WTC11 (cell line): Measurements from ENCODE around the gene SYTL2.

Source experiments
- ATF1 ChIP-seq: sonication (generic); formaldehyde crosslinking; IDR thresholded peaks from 2 replicates; pipeline ENCODE4 v1.8.1; 2023; ENCODE audit warnings: mild to moderate bottlenecking, moderate library complexity, missing genetic modification reagents
- CBFB ChIP-seq: sonication (generic); formaldehyde crosslinking; IDR thresholded peaks from 2 replicates; pipeline ENCODE4 v1.8.1; 2022; ENCODE audit warnings: mild to moderate bottlenecking, low read depth, missing genetic modification reagents
- CREB1 ChIP-seq: sonication (generic); formaldehyde crosslinking; IDR thresholded peaks from 2 replicates; pipeline ENCODE4 v1.8.0; 2023; ENCODE audit warnings: mild to moderate bottlenecking, missing genetic modification reagents
- JUN ChIP-seq: sonication (generic); formaldehyde crosslinking; IDR thresholded peaks from 2 replicates; pipeline ENCODE4 v1.8.0; 2023; ENCODE audit warnings: mild to moderate bottlenecking, missing genetic modification reagents
- MAX ChIP-seq: sonication (generic); formaldehyde crosslinking; IDR thresholded peaks from 2 replicates; pipeline ENCODE4 v1.8.0; 2022; ENCODE audit warnings: mild to moderate bottlenecking, missing genetic modification reagents
- MYBL2 ChIP-seq: sonication (generic); formaldehyde crosslinking; IDR thresholded peaks from 2 replicates; pipeline ENCODE4 v1.8.1; 2023; ENCODE audit warnings: mild to moderate bottlenecking, moderate library complexity, missing genetic modification reagents
- PREB ChIP-seq: sonication (generic); formaldehyde crosslinking; IDR thresholded peaks from 2 replicates; pipeline ENCODE4 v1.8.1; 2022; ENCODE audit warnings: mild to moderate bottlenecking, missing genetic modification reagents, moderate library complexity, borderline replicate concordance
- ZBTB21 ChIP-seq: sonication (generic); formaldehyde crosslinking; IDR thresholded peaks from 2 replicates; pipeline ENCODE4 v1.8.1; 2023; ENCODE audit warnings: mild to moderate bottlenecking, missing genetic modification reagents, borderline replicate concordance
- ZNF121 ChIP-seq: sonication (generic); formaldehyde crosslinking; IDR thresholded peaks from 2 replicates; pipeline ENCODE4 v1.8.0; 2023; ENCODE audit warnings: missing genetic modification reagents
- ZNF281 ChIP-seq: sonication (generic); formaldehyde crosslinking; IDR thresholded peaks from 2 replicates; pipeline ENCODE4 v1.8.0; 2023; ENCODE audit warnings: mild to moderate bottlenecking, missing genetic modification reagents
- TF ChIP-seq, protein P1 (sequence below): fragments of 200-600 bp; IDR thresholded peaks from 2 replicates; pipeline ENCODE4 v1.8.0; 2022; ENCODE audit warnings: antibody characterized with exemption

DNA sequence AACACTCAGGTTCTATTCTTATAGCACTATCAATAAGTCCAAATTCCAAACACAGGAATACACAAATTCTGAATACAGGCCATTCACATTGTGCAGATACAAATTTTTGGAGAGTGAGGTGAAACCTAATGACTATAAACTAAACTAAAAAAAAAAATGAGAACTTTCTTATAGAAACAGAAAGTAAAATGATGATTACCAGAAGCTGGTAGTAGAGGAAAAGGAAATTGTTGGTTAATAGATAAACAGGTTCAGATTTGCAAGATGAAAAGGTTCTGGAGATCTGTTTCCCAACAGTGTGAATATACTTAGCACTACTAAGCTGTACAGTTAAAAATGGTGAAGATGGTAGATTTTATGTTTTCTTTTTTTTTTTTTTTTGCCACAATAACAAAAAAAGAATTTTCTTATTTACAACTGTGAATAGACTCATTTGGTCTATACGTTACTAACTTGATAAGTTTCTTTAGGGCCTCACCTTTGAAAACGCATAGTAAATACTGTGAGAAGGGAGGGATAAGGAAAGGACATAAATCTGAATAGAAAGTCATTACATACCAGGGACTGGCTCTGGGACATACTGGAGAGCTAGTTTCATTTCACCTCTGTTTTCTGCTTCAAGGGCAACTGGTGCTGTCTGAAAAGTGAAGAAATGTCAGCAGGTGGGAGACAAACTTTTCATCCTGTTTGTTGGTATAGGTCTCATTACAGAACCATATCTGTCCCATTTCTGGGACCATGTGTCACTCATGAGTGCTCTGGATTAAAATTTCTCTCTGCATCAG, 110.8 kb downstream of the SYTL2 start:
- no peak for TF ChIP-seq MYBL2 (CRISPR knock-in tag)
- TF ChIP-seq MAX: no peak
- no peak for TF ChIP-seq PREB (CRISPR knock-in tag)
- TF ChIP-seq, protein P1, sequence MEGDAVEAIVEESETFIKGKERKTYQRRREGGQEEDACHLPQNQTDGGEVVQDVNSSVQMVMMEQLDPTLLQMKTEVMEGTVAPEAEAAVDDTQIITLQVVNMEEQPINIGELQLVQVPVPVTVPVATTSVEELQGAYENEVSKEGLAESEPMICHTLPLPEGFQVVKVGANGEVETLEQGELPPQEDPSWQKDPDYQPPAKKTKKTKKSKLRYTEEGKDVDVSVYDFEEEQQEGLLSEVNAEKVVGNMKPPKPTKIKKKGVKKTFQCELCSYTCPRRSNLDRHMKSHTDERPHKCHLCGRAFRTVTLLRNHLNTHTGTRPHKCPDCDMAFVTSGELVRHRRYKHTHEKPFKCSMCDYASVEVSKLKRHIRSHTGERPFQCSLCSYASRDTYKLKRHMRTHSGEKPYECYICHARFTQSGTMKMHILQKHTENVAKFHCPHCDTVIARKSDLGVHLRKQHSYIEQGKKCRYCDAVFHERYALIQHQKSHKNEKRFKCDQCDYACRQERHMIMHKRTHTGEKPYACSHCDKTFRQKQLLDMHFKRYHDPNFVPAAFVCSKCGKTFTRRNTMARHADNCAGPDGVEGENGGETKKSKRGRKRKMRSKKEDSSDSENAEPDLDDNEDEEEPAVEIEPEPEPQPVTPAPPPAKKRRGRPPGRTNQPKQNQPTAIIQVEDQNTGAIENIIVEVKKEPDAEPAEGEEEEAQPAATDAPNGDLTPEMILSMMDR: no peak
- TF ChIP-seq CREB1 (CRISPR knock-in tag): no peak
- no peak for TF ChIP-seq ZBTB21 (CRISPR knock-in tag)
- TF ChIP-seq ZNF281 (CRISPR knock-in tag): no peak
- TF ChIP-seq JUN (CRISPR knock-in tag): no peak
- TF ChIP-seq ATF1 (CRISPR knock-in tag): no peak
- TF ChIP-seq CBFB (CRISPR knock-in tag): no peak
- no peak for TF ChIP-seq ZNF121
